Ovary (tissue), 9 donors: ENCODE measurements around the gene VAV2. TPM values are rescaled to one million over a fixed set of nuclear protein-coding genes. Genes with fewer than 3 reads are reported as not detected.

ENCODE experiments used
- DNase-seq, 5 donors: peaks; one replicate each; pipeline ENCODE4 v3.0.0-alpha.2; 2019 to 2020
- H3K27ac ChIP-seq, 2 donors: fragments of 200-600 bp; one replicate each; pipeline versions ENCODE4 v1.5.1 to v1.8.0; 2019 to 2022
- H3K27me3 ChIP-seq: fragments of 200-600 bp; one replicate; pipeline ENCODE4 v1.8.0; 2022
- H3K36me3 ChIP-seq: fragments of 200-600 bp; sonication (generic); one replicate; pipeline ENCODE4 v1.5.1; 2019
- H3K4me1 ChIP-seq: one replicate; pipeline ENCODE4 v1.8.1; 2013; ENCODE audit warnings: mild to moderate bottlenecking, moderate library complexity; ENCODE audit not compliant: insufficient read depth
- H3K4me3 ChIP-seq: fragments of 200-600 bp; sonication (generic); one replicate; pipeline ENCODE4 v1.5.1; 2017
- H3K9me3 ChIP-seq, 2 donors: fragments of 200-600 bp in 1 of 2; sonication (generic) in 1 of 2; one replicate each; pipeline versions ENCODE4 v1.5.1 to v1.8.1; 2013 to 2019; ENCODE audit warnings: mild to moderate bottlenecking in 1 of 2, moderate library complexity in 1 of 2
- CTCF ChIP-seq, 3 donors: fragments of 450-650 bp in 2 of 3; fragments of 200-600 bp in 1 of 3; IDR thresholded peaks; one replicate each; pipeline versions ENCODE4 v1.5.1 to v1.8.0; 2016 to 2022; ENCODE audit warnings: antibody characterized with exemption in 3 of 3, mild to moderate bottlenecking in 1 of 3
- EP300 ChIP-seq: sonication (generic); formaldehyde crosslinking; IDR thresholded peaks from one replicate; pipeline ENCODE4 v1.6.1; 2017; ENCODE audit warnings: antibody characterized with exemption
- POLR2A ChIP-seq: fragments of 450-650 bp; IDR thresholded peaks from one replicate; pipeline ENCODE4 v1.6.1; 2017; ENCODE audit warnings: antibody characterized with exemption, mild to moderate bottlenecking, moderate library complexity
- WGBS, 3 donors: extraction: QIAGEN DNeasy Blood & Tissue Kit in 1 of 3; methylation state at CpG; one replicate each; pipeline versions ENCODE4 v1.1.5 to v1.1.7; 2013 to 2017; 5-methylcytosine and 5-hydroxymethylcytosine counted together
- intact Hi-C, 4 donors: fragments of 100-400 bp; cut with DNase I; formaldehyde crosslinking; loops; one replicate each; pipeline versions ENCODE4 v1.11.0 to v1.15.1; 2022 to 2023
- polyA plus RNA-seq, 2 donors: library from polyadenylated mRNA; stranded (reverse); fragments of 200-250 nt in 1 of 2; fragments of 350-450 nt in 1 of 2; fragmentation: Illumina TruSeq in 1 of 2; extraction: RNeasy Lipid Tissue Mini Kit (QIAGEN cat#74804) in 1 of 2; gene quantifications; one replicate each; pipeline ENCODE4 v1.2.3, GENCODE V29; 2013 to 2014
- total RNA-seq, 7 donors: library from RNA; depleted of rRNA in 2 of 7; stranded (reverse); fragments of >200 nt in 2 of 7; fragmentation: NEBNext Ultra II Directional in 3 of 7; extraction: Animal tissue kit (Norgen Biotek cat#: 25700) in 3 of 7; gene quantifications; one replicate each; pipeline versions ENCODE4 v1.1.0 to v1.2.4, GENCODE V29; 2016 to 2023
- donor health status: DM: no; HTN: no; CAD: no; lungs with moderate emphysema.
- donor health status: DM: no; HTN: no; CAD: no.
- donor health status: Bipolar disorder and iron deficiency.
- donor health status: DM: yes; HTN: yes; CAD: no.
- donor health status: DM: no; HTN: no; CAD: no.
- donor health status: DM: yes; HTN: yes; CAD: no.

VAV2 gene
- total and polyA plus RNA-seq, 9 donors, result 3.7 to 14.1 (median 7.8) TPM

- DNase-seq, result no peak
- H3K27me3 ChIP-seq, result no peaks in the 10 kb centered on the region
- H3K9me3 ChIP-seq, result no peaks in the 10 kb centered on the region
- H3K36me3 ChIP-seq, result no peaks in the 10 kb centered on the region
- no peak overlapping the region for H3K4me3 ChIP-seq
- 92 to 93% (median 92%) methylated on average over 20 of the region's 20 CpGs for WGBS, 3 donors
- H3K4me1 ChIP-seq, result no peaks in the 10 kb centered on the region
- intact Hi-C loops, result no loop called here
- TF ChIP-seq EP300, result no peak
- TF ChIP-seq CTCF (IDR thresholded peaks at IDR 0.05), result no peak
- TF ChIP-seq POLR2A, result no peak
- H3K27ac ChIP-seq, result no peak overlapping the region
These were observed 47.5 kb upstream of the VAV2 start for GRCh38 chr9:134039386-134040175.

GRCh38 chr9:134037641-134038040 lies 45.5 kb upstream of the VAV2 start:
- TF ChIP-seq POLR2A (no peak), CTCF (IDR thresholded peaks at IDR 0.05) (no peak), EP300 (no peak)
- Histone ChIP-seq H3K4me1 (no peaks in the 10 kb centered on the region), H3K27ac (no peak overlapping the region), H3K36me3 (no peaks in the 10 kb centered on the region), H3K9me3 (no peaks in the 10 kb centered on the region), H3K27me3 (no peaks in the 10 kb centered on the region), H3K4me3 (no peak overlapping the region)
- DNase-seq, result no peak
- 96 to 98% (median 97%) methylated on average over 2 of the region's 2 CpGs for WGBS, 3 donors
- intact Hi-C loops, result no loop called here

- peak in 1 of 5 donors; percentile 20 for DNase-seq
- Histone ChIP-seq H3K36me3 (no peaks in the 10 kb centered on the region), H3K27me3 (no peaks in the 10 kb centered on the region), H3K4me1 (no peaks in the 10 kb centered on the region), H3K9me3 (no peaks in the 10 kb centered on the region), H3K4me3 (no peak overlapping the region), H3K27ac (no peak overlapping the region)
- intact Hi-C loops, result no loop called here
- TF ChIP-seq CTCF (IDR thresholded peaks at IDR 0.05) (no peak), POLR2A (no peak)
- WGBS, 3 donors, result 87 to 91% (median 88%) methylated on average over 16 of the region's 16 CpGs
These were observed 44.0 kb upstream of the VAV2 start for GRCh38 chr9:134036130-134036529.

GRCh38 chr9:134035041-134036039 lies 43.2 kb upstream of the VAV2 start:
- H3K4me3 ChIP-seq, result no peak overlapping the region
- intact Hi-C loops, result no loop called here
- DNase-seq, result peak in 1 of 5 donors; percentile 19
- H3K27ac ChIP-seq, result no peak overlapping the region
- H3K4me1 ChIP-seq, result no peaks in the 10 kb centered on the region
- WGBS, 3 donors, result 93 to 95% (median 94%) methylated on average over 28 of the region's 28 CpGs
- TF ChIP-seq EP300 (no peak), POLR2A (no peak), CTCF (IDR thresholded peaks at IDR 0.05) (no peak)
- no peaks in the 10 kb centered on the region for H3K36me3 ChIP-seq
- no peaks in the 10 kb centered on the region for H3K9me3 ChIP-seq
- H3K27me3 ChIP-seq, result no peaks in the 10 kb centered on the region
